HG02943 (cell line): Measurements from ENCODE around the gene JMY.
A peak's percentile ranks its signal among the peaks of the same experiment; 100 is the strongest.

Experiments
- ATAC-seq: cut with Tn5 transposase; IDR thresholded peaks from one replicate; pipeline ENCODE4 v1.9.1; 2021; ENCODE audit warnings: mild to moderate bottlenecking, low read depth, moderate library complexity; ENCODE audit not compliant: unreplicated experiment

Gene JMY, protein sequence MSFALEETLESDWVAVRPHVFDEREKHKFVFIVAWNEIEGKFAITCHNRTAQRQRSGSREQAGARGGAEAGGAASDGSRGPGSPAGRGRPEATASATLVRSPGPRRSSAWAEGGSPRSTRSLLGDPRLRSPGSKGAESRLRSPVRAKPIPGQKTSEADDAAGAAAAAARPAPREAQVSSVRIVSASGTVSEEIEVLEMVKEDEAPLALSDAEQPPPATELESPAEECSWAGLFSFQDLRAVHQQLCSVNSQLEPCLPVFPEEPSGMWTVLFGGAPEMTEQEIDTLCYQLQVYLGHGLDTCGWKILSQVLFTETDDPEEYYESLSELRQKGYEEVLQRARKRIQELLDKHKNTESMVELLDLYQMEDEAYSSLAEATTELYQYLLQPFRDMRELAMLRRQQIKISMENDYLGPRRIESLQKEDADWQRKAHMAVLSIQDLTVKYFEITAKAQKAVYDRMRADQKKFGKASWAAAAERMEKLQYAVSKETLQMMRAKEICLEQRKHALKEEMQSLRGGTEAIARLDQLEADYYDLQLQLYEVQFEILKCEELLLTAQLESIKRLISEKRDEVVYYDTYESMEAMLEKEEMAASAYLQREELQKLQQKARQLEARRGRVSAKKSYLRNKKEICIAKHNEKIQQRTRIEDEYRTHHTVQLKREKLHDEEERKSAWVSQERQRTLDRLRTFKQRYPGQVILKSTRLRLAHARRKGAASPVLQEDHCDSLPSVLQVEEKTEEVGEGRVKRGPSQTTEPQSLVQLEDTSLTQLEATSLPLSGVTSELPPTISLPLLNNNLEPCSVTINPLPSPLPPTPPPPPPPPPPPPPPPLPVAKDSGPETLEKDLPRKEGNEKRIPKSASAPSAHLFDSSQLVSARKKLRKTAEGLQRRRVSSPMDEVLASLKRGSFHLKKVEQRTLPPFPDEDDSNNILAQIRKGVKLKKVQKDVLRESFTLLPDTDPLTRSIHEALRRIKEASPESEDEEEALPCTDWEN

DNA sequence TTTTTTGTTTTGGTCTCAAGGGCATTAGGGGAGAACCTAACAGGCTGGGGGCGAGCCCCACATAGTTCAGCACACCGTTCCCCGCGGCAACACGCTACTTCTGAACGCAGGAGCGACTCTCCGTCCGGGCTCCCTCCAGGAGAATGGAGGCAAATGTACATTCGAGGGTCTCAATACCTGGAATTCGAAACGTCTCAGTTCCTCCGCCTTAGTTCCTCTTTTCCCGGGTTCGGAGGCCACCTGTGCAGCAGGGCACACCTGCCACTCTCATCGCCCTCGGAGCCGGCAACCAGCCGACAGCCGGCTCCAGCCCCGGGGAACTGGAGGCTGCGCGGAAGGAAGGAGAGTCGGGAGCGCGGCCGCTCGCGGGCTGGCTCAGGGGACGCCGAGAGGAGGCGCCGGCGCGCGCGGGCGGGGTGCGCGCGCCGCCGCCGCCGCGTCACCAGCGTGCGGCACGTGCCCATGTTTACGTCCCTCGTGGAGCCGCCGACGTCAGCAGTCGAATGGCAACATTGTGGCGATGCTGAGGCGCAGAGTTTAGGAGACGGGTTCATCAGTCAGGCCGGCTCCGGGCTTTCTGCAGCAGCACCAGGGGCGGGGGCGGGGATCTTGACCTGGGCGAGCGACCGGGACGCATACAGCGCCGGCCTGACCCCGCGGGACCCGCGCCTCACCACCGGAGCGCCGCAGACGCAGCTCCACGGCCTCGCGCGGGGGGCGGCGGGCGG lies at the start of gene JMY:
Gene JMY (plus strand): TSS at position 498 of the 728 bp plus-strand sequence. CDS start 520 bp downstream, outside the sequence.
- ATAC-seq, result peak; percentile 56

DNA sequence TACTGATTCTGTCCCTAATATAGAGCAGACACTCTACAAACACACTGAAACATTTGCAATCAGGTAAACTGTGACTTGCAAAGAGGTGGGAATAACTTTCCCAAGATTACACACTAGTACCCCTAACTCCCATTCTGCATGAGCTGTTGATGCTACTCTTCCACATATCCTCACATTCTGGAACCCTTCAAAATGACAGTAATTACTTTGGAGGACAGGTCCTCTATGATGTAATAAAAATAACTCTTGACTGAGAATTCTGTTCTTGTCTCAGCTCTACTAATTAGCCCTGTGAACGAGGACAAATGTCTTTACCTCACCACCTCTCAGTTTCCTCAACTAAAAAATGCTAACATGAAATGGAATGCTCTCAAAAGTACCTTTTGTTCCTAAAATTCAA lies 49.5 kb upstream of the JMY start:
- no peak for ATAC-seq

DNA sequence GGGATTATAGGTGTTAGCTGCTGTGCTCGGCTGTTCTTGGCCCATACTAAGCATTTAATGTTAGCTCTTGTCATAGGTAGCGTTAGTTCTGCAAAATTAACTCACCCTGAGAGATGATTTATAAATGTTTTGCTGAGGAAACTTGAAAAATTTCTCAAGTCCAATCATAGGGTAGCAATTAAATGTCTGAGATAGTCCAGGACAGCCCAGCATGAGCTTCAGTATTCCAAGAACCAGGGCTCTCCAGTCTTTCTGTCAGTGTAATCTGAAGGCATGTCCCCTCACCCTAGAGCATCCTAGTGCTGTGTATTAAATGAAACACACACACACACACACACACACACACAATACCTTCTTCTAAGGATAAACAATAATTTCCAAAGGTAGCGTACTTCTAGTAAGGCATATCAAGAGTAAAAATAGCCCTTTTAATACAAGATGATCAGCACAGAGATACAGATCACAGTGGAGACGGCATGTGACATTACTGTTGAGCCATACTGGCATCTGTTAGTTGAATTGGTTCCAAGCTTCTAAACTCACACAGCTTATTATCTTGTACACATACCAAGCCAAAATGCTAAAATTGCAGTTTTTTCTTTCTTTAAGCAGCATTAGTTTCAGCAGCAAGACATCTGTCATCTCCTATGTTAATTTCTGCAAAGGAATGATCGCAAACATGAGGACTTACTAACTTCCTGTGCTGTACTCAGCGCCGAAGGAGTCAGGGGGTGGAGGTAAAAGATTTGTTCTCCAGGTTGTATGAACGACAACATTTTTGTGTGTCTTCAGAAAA lies 46.3 kb upstream of the JMY start:
- ATAC-seq, result no peak

DNA sequence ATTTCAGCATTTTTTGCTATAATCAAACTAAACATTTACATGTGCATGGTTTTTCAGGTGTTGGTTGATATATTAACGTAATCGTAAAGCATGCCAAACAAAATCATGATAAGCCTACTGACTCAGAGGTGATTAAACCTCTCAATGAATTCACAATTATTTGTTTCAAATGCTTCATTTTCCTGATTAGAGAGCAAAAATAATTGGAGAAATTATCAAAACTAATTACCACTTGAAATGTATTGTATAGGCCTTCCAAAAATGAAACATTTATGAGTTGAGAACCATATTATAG lies 45.7 kb upstream of the JMY start:
- ATAC-seq, result no peak

DNA sequence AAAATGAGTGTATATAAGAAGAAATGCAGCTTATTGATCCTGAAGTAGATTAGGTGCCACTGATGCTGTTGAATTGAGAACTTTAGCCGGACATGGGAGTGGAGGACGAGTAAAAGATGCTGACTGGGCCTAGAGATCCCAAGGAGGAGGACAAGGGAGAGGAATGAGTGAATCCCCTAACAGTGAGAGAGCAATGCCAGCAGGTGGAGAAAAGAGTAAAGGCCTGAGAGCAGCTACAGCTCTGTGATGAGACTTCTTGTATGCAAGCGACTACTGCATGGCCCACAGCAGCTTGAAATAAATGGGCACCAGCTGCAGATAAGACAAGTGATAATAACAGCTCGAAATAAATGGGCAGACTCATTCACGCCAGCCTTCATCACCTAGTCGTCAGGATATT lies 44.5 kb upstream of the JMY start:
- ATAC-seq, result no peak

DNA sequence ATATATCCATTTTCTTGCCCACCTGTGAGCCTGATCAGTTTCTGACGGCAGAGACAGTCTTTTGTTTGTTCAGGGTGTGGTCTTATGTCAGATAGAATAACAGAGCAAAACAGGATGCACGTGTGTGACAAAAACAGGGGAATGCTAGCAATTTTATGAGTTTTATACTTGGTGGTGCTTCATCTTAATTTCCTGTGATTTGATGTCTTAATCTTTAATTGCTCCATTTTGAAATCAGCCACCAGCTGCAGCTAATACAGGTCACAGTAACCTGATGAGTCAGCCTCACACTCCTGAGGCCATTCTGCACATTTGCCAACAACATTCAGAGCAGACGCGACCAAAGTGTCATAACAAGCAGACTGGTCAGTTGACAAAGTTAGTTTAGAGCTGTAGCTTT lies 42.3 kb upstream of the JMY start:
- ATAC-seq, result no peak

DNA sequence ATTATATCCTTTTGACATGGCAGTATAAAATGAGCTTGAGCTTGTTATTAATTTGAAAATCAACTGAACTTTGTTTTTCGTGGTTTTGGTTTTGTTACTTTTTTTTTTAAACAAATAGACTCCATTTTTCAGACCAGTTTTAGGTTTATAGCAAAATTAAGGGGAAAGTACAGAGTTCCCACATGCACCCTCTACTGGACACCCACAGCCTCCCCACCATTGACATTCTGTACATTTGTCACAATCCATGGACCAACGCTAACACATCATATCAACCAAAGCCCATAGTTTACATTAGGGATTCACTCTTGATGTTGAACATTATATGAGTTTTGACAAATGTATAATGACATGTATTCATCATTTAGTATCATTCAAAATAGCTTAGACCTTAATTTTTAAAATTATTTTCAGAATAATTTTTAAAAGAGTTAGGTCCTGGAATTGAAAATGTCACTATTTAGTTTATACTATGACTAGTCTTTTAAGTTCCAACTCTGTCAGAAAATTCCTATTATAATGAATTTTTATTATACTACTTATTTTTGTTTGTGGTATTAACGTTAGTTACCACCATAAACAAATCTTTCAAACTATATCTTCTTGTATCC lies 35.3 kb upstream of the JMY start:
- no peak for ATAC-seq

DNA sequence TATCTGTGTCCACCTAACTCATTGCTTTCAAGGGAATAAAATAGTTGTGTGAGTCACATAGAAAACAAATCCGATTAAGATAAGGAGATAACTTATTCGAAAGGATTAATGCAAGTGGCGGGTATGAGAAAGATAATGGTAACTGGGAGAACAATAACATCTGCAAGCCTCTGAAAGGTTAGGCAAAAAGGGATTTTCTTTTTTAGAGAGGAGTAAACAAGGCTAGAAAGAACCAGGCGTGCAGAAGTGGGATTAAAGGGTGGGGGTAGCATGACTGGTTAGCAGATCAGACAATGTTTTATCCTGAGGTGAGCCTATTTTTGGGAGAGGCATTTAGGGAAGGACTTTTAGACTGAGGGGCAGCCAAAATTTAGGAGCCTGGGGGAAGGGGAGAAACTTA lies 34.7 kb upstream of the JMY start:
- ATAC-seq, result no peak

DNA sequence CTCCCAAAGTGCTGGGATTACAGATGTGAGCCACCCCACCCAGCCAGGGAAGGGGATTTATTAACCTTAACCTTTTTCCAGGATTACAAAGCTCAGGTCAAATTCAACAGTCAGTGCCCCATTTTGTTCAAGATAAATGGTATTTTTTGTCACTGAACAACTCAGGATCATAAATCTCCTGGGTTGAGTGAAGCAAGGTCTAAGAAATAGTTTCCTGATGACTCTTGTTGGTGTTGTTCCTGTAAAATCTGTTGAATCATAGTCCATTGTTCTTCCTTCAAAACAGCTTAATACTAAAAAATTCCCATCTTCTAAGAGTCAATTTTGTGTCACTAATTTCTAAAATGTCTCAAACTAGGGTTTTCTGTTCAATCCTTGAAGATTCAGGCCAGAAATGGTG lies 33.9 kb upstream of the JMY start:
- ATAC-seq, result no peak

DNA sequence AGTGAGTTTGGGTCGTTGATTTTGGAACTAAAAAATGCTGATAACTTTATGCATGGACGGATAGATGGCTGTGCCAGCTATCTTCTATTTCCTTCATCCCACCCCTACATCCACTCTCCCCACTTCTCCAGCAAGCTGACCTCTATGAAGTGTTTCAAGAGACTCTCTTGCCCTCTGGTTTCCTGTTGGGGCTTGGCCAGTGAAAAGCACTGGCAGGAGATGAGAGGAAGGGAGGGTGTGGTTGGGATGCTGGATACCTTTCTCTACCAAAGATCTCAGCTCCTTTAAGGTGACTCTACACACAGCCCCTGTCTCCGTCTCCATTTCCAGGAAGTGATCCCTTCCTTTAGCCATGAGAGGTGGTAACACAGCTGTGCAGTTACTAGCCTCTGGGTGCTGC lies 30.0 kb upstream of the JMY start:
- no peak for ATAC-seq

DNA sequence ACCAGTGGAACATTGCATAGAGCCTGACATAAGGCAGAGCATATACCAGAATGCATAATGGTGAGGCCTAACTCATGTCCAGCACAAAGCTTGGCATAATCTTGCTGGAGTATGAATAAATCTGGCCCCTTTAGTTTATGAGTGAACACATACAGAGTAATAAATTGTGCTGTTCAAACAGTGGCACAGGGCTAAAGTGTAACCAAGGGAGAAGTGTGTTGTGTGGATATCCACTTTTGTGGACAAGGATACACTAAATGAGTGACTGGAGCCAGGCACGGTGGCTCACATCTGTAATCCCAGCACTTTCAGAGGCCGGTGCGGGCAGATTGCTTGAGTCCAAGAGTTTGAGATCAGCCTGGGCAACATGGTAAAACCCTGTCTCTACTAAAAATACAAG lies 29.4 kb upstream of the JMY start:
- ATAC-seq, result no peak

DNA sequence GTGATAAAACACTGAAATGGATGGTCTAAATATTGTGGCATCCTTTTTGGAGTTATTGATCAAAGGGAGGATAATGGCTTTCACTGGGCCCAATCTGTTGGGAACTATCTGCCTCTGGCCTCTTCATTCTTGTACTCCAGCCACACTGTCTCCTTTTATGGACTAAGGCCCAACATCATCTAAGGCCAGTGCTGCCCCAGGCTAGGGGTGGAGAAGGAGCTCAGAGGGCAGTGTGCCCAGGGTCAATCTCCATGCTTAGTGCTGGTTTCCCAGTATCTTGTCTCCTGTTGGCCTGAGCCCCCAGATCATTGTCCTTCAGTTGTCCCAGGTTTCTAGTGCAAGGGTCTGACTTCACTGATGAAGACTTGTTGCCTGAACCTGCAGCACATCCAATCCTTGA lies 26.4 kb upstream of the JMY start:
- ATAC-seq, result no peak

DNA sequence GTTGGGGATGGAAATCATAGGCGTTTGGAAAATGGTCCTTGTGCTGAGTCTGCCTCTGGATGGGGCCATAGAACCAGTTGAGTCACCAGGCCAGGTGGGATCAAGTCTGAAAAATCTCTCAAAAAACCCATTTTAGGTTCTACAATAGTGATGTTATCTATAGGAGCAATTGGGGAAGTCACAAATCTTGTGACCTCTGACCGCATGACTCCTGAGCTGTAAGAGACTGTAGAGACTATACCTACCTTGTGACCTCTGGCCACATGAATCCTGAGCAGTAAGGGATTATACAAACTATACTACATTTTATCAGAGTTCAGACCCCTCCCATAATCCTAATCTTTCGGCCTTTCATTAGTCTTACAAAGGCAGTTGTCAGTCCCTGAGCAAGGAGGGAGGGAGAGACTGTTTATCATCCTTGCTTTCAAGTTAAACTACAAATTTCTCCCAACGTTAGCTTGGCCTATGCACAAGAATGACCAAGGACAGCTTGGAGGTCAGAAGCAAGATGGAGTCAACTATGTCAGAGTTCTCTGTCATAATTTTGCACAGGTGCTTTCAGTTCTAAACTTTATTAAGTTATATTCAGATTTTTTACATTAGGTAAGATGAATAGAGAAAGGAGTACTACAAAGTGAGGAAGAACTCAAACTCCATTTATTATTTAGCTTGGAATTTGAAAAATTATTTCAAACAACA lies 11.5 kb upstream of the JMY start:
- no peak for ATAC-seq

DNA sequence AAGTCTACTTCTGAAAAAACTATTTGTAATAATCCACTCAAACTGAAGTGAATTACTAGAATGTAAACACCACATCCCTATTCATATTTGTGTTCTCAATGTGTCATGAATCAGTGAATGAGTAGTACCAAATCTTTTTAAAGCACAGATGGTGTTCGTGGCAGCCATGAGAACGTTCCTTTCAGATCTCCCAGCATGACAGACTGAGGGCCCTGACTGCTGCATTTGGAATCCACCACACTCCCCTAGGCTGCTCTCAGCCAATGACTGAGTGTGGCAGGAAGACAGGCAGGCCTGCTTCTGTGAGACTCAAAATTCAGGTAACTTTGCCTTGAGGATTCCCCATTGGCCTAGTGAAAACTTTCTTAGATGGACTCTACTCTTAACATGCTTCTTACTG lies 10.9 kb upstream of the JMY start:
- no peak for ATAC-seq

DNA sequence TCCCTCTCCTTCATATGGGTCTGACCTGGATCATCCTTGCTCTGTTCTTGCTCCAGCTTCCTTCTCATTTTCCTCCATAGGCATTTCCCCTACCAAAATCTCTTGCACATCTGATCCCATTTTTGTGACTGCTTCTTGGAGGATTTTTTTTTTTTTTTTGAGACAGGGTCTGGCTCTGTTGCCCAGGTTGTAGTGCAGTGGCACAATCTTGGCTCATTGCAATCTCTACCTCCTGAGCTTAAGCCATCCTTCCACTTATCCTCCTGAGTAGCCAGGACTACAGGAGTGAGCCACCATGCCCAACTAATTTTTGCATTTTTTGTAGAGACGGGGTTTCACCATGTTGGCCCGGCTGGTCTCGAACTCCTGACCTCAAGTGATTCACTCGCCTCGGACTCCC lies 10.5 kb upstream of the JMY start:
- no peak for ATAC-seq

DNA sequence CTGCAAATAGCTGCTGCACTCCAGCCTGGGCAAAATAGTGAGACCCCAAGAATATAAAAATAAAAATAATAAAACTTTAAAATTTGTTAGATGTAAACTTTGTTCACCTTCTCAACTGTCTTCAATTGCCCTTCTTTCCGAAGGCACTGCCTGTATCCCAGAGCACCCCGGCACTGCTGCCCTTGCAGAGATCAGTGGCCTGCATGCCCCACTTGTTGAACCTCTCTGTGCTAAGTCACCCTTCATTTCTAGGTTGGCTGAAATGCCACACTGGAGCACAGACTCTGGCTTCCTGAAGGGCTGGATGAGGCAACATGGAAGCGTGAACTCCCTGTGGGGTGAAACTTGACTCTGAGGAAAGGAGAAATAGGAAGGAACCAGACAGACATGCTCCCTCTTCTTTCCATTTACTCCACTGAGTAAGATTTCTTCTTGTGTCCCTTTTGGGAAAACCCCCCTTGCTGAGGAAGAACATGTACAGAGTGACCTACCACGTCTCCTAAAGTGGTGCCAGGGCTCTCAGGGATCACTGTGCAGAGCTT lies 8.4 kb upstream of the JMY start:
- ATAC-seq, result no peak

DNA sequence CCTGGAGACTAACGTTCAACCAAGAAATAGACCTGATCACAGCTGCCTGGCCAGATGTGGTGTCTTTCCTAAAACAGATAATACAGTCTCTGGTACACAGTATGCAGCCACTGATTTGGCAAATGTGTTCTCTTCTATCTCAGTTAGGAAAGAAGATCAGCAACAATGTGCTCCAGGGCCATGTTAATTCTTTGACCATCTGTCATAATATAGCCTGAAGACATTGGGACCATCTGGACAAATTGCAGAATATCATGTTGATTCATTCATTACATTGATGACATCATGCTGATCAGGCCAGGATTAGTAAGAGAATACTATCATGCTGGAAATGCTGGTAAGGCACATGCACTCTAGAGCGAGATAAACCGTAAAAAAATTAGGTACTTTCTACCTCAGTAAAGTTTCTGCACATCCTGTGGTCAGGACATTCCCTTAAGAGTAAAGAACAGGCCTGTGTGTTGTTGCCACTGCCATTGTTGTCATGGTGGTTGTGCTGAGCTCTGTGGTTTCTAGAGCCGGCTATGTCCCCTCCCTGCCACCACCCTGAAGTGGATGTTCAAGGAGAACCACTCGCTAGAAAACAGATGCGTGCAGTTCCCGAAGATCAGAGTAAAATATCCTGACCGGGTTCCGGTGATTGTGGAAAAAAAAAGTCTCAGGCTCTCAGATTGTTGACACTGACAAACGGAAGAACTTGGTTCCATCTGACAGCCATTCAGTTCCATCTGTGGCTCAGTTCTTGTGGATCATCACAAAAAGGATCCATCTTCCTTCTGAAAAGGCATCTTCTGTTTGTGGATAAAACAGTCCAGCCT lies 6.4 kb upstream of the JMY start:
- ATAC-seq, result peak; percentile 67

DNA sequence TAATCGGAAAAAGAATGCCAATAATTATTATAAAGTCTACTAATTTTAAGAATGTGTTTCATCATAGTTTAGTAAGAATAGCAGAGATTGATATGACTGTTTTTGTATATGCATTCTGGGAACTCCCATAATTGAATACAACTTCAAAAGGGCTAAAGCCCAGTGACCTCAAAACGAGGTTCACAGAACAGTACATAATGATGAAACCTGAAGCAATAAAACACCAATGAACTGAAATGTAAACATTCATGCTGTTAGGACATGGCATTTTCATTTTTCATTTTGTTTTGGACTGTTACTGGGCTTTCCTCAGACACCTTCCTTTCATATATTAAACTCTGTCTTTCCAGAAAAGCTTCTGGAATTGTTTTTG lies 684 bp upstream of the JMY start:
- no peak for ATAC-seq
